WTC11 (cell line): ENCODE measurements around the gene LNX1. TPM values are rescaled to one million over a fixed set of nuclear protein-coding genes. Genes with fewer than 3 reads are reported as not detected.

Experiments
- ATAC-seq: fragments of 200-7000 bp; cut with Tn5 transposase; 2 replicates; pipeline ENCODE4 v1.10.0; 2021; ENCODE audit warnings: mild to moderate bottlenecking, moderate library complexity
- CTCF ChIA-PET: fragments of 300-600 bp; sonication (Branson Sonifier 250); formaldehyde crosslinking; loops from one replicate; lab custom pipeline; 2021; ENCODE audit warnings: antibody characterized with exemption; lab: Charles Lee
- POLR2A ChIA-PET: fragments of 350-600 bp; sonication (Branson Sonifier 250); formaldehyde crosslinking; loops from one replicate; lab custom pipeline; 2021; ENCODE audit warnings: antibody characterized with exemption; lab: Charles Lee
- DNase-seq: peaks from one replicate; pipeline ENCODE4 v3.0.0; 2021; ENCODE audit warnings: low spot score
- H3K27ac Mint-ChIP-seq: 2 replicates; pipeline ENCODE4 v1.8.0; 2021; ENCODE audit warnings: mixed read lengths
- H3K27me3 Mint-ChIP-seq: 2 replicates; pipeline ENCODE4 v1.8.0; 2021; ENCODE audit warnings: low read depth, mild to moderate bottlenecking, moderate library complexity, mixed read lengths
- H3K36me3 Mint-ChIP-seq: 2 replicates; pipeline ENCODE4 v1.8.0; 2021; ENCODE audit warnings: mixed read lengths
- H3K4me1 Mint-ChIP-seq: 2 replicates; pipeline ENCODE4 v1.8.0; 2022; ENCODE audit warnings: mixed read lengths
- H3K4me3 Mint-ChIP-seq: 2 replicates; pipeline ENCODE4 v1.8.0; 2021; ENCODE audit warnings: mild to moderate bottlenecking, moderate library complexity, mixed read lengths
- H3K9me3 Mint-ChIP-seq: 2 replicates; pipeline ENCODE4 v1.8.0; 2021; ENCODE audit warnings: mixed read lengths
- ATF1 ChIP-seq: sonication (generic); formaldehyde crosslinking; IDR thresholded peaks from 2 replicates; pipeline ENCODE4 v1.8.1; 2023; ENCODE audit warnings: mild to moderate bottlenecking, moderate library complexity, missing genetic modification reagents
- GTF2I ChIP-seq: fragments of 250-450 bp; sonication (Bioruptor Pico); conservative IDR thresholded peaks from 2 replicates; pipeline ENCODE4 v1.4.0; 2021; ENCODE audit warnings: mild to moderate bottlenecking
- JAZF1 ChIP-seq: fragments of 250-450 bp; sonication (Bioruptor Pico); IDR thresholded peaks from 2 replicates; pipeline ENCODE4 v1.9.0; 2021; ENCODE audit warnings: moderate library complexity, mild to moderate bottlenecking, inconsistent platforms
- MXD4 ChIP-seq: fragments of 250-450 bp; sonication (Bioruptor Pico); IDR thresholded peaks from 2 replicates; pipeline ENCODE4 v1.8.0; 2021; ENCODE audit warnings: mild to moderate bottlenecking, moderate library complexity, borderline replicate concordance
- RELA ChIP-seq: sonication (generic); formaldehyde crosslinking; IDR thresholded peaks from 2 replicates; pipeline ENCODE4 v1.8.1; 2022; ENCODE audit warnings: missing genetic modification reagents, mild to moderate bottlenecking, borderline replicate concordance
- SMAD3 ChIP-seq: sonication (generic); formaldehyde crosslinking; IDR thresholded peaks from 2 replicates; pipeline ENCODE4 v1.8.0; 2022; ENCODE audit warnings: missing genetic modification reagents, mild to moderate bottlenecking, borderline replicate concordance
- STAT6 ChIP-seq: sonication (generic); formaldehyde crosslinking; conservative IDR thresholded peaks from 2 replicates; pipeline ENCODE4 v1.8.1; 2023; ENCODE audit warnings: mild to moderate bottlenecking, low read depth, missing genetic modification reagents, moderate library complexity
- ZBTB21 ChIP-seq: sonication (generic); formaldehyde crosslinking; IDR thresholded peaks from 2 replicates; pipeline ENCODE4 v1.8.1; 2023; ENCODE audit warnings: mild to moderate bottlenecking, missing genetic modification reagents, borderline replicate concordance
- ZNF232 ChIP-seq: sonication (generic); formaldehyde crosslinking; IDR thresholded peaks from 2 replicates; pipeline ENCODE4 v1.8.0; 2022; ENCODE audit warnings: mild to moderate bottlenecking, missing genetic modification reagents
- ZNF263 ChIP-seq: sonication (generic); formaldehyde crosslinking; IDR thresholded peaks from 2 replicates; pipeline ENCODE4 v1.8.1; 2022; ENCODE audit warnings: low read depth, mild to moderate bottlenecking, moderate library complexity, missing genetic modification reagents
- ZNF396 ChIP-seq: fragments of 250-450 bp; sonication (Bioruptor Pico); IDR thresholded peaks from 2 replicates; pipeline ENCODE4 v1.8.0; 2021; ENCODE audit warnings: mild to moderate bottlenecking, moderate library complexity, borderline replicate concordance
- ZNF425 ChIP-seq: fragments of 250-450 bp; sonication (Bioruptor Pico); conservative IDR thresholded peaks from 2 replicates; pipeline ENCODE4 v1.9.0; 2021; ENCODE audit warnings: mild to moderate bottlenecking
- total RNA-seq: library from RNA; stranded (reverse); gene quantifications from 3 replicates; pipeline ENCODE4 v1.2.3, GENCODE V29; 2021
- TF ChIP-seq, protein P1 (sequence below): fragments of 250-450 bp; sonication (Bioruptor Pico); IDR thresholded peaks from 2 replicates; pipeline ENCODE4 v1.9.0; 2021; ENCODE audit warnings: moderate library complexity, mild to moderate bottlenecking, inconsistent platforms, borderline replicate concordance
- TF ChIP-seq, protein P2 (sequence below): fragments of 250-450 bp; sonication (Bioruptor Pico); IDR thresholded peaks from 2 replicates; pipeline ENCODE4 v2.1.2; 2022; ENCODE audit warnings: mild to moderate bottlenecking, moderate library complexity
- TF ChIP-seq, protein P3 (sequence below): fragments of 250-450 bp; sonication (Bioruptor Pico); IDR thresholded peaks from 2 replicates; pipeline ENCODE4 v1.9.0; 2021; ENCODE audit warnings: mild to moderate bottlenecking
- TF ChIP-seq, protein P4 (sequence below): sonication (generic); formaldehyde crosslinking; IDR thresholded peaks from 2 replicates; pipeline ENCODE4 v1.8.0; 2023; ENCODE audit warnings: missing genetic modification reagents

Gene LNX1
- total RNA-seq, 1 experiment from 2014 or later, result 5.9 TPM

DNA sequence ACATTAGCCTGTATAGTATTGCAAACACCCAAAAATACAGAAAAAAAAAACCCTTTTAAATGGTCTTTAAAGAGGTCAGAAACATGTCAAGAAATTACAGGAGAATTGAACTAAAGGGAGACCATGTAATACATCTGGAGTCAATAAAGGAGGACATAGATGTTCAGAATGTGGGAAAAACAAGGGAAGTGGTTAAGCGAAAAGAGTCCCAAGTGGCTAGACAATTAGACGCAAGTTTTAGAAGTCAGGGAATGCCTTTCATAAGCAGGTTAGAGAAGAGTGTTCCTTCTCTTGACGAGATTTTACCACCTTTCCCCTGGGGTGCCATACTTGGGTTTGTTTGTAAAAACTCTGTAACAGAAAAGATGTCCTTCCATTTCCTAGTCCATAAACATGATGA is 7.8 kb downstream of the LNX1 start (continued):
- no peak for TF ChIP-seq ZNF425 (CRISPR knock-in tag)
- TF ChIP-seq, protein P1, sequence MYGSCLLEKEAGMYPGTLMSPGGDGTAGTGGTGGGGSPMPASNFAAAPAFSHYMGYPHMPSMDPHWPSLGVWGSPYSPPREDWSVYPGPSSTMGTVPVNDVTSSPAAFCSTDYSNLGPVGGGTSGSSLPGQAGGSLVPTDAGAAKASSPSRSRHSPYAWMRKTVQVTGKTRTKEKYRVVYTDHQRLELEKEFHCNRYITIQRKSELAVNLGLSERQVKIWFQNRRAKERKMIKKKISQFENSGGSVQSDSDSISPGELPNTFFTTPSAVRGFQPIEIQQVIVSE, result no peak
- TF ChIP-seq, protein P2, sequence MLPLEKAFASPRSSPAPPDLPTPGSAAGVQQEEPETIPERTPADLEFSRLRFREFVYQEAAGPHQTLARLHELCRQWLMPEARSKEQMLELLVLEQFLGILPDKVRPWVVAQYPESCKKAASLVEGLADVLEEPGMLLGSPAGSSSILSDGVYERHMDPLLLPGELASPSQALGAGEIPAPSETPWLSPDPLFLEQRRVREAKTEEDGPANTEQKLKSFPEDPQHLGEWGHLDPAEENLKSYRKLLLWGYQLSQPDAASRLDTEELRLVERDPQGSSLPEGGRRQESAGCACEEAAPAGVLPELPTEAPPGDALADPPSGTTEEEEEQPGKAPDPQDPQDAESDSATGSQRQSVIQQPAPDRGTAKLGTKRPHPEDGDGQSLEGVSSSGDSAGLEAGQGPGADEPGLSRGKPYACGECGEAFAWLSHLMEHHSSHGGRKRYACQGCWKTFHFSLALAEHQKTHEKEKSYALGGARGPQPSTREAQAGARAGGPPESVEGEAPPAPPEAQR (CRISPR knock-in tag), result no peak
- TF ChIP-seq ZBTB21 (CRISPR knock-in tag), result no peak
- TF ChIP-seq, protein P3, sequence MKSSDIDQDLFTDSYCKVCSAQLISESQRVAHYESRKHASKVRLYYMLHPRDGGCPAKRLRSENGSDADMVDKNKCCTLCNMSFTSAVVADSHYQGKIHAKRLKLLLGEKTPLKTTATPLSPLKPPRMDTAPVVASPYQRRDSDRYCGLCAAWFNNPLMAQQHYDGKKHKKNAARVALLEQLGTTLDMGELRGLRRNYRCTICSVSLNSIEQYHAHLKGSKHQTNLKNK, result no peak
- TF ChIP-seq ZNF396, result no peak
- no peak for TF ChIP-seq JAZF1 (CRISPR knock-in tag)
- TF ChIP-seq MXD4, result no peak
- TF ChIP-seq RELA (CRISPR knock-in tag), result no peak

DNA sequence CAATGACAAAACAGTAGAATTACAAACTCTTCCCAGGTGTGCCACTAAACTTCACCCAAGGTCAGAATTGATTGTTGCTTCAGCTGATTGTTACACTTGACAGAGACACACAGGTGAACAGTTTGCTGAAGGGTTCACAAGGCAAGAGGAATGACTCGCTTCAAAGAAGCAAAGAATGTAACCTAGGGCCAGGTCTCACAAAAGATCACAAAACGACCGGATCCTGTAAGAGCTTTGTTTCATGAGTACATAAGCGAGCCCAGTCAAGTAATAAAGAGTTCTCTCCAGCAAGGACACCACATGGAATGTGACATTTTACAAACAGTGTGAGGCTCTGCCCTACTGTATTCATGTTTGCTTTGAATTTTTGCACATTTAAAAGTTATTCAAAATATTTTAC is 9.1 kb downstream of the LNX1 start:
- H3K36me3 Mint-ChIP-seq, result peaks cover 3% of the 10 kb centered on the region; the same call in 1 of the 2 replicates
- ATAC-seq, result no peak
- POLR2A ChIA-PET, result no interaction called here
- no peak for DNase-seq
- no peaks in the 10 kb centered on the region for H3K27me3 Mint-ChIP-seq
- no peak overlapping the region; the same call in 1 of the 2 replicates for H3K27ac Mint-ChIP-seq
- H3K4me1 Mint-ChIP-seq, result peaks cover 10% of the 10 kb centered on the region
- H3K9me3 Mint-ChIP-seq, result peaks cover 4% of the 10 kb centered on the region
- no peak for TF ChIP-seq ZNF232
- H3K4me3 Mint-ChIP-seq, result no peak overlapping the region
- CTCF ChIA-PET, result interaction anchor here (0.9 to 2.4 kb wide), 5 partner anchors 9 to 652 kb away, joined by 3 to 8 read pairs (median 5); partner anchors contain the start of gene LNX1

GRCh38 chr4:53580274-53580673 is 11.0 kb downstream of the LNX1 start:
- ATAC-seq (no peak), DNase-seq (no peak)
- peaks cover 3% of the 10 kb centered on the region; the same call in 1 of the 2 replicates for H3K36me3 Mint-ChIP-seq
- ChIA-PET CTCF (no interaction called here), POLR2A (no interaction called here)
- no peak overlapping the region for H3K4me3 Mint-ChIP-seq
- no peaks in the 10 kb centered on the region for H3K27me3 Mint-ChIP-seq
- H3K4me1 Mint-ChIP-seq, result peaks cover 10% of the 10 kb centered on the region
- H3K27ac Mint-ChIP-seq, result no peak overlapping the region
- no peak for TF ChIP-seq SMAD3 (CRISPR knock-in tag)
- TF ChIP-seq ATF1, result no peak
- TF ChIP-seq, all 79 proteins: peak for 0
- H3K9me3 Mint-ChIP-seq, result peaks cover 4% of the 10 kb centered on the region

DNA sequence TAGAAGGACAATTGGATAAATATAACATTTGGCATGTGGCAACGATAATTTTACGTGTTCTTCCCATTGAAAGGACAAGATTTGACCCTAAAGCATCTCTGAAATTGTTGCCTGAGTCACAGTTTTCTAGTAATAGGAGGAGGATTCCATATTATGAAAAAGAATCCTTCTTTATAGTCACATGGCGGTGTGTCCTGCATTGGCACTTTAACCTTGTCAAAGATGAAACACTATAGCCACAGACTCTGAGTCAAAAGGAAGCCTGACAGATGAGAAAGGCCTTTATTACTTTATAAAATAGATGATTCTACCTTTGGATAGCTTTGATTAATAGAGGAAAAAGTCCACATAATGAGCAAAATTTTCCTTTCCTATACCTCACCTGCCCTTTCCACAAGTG is 11.5 kb downstream of the LNX1 start:
- H3K4me1 Mint-ChIP-seq, result peaks cover 10% of the 10 kb centered on the region
- peaks cover 4% of the 10 kb centered on the region for H3K9me3 Mint-ChIP-seq
- H3K27ac Mint-ChIP-seq, result no peak overlapping the region
- no peak for DNase-seq
- no peak overlapping the region for H3K4me3 Mint-ChIP-seq
- ChIA-PET CTCF (no interaction called here), POLR2A (no interaction called here)
- ATAC-seq, result no peak
- peaks cover 3% of the 10 kb centered on the region; the same call in 1 of the 2 replicates for H3K36me3 Mint-ChIP-seq
- no peaks in the 10 kb centered on the region for H3K27me3 Mint-ChIP-seq
- TF ChIP-seq, protein P2 (CRISPR knock-in tag), result no peak
- no peak for TF ChIP-seq ZNF425 (CRISPR knock-in tag)
- no peak for TF ChIP-seq STAT6
- TF ChIP-seq, protein P4, sequence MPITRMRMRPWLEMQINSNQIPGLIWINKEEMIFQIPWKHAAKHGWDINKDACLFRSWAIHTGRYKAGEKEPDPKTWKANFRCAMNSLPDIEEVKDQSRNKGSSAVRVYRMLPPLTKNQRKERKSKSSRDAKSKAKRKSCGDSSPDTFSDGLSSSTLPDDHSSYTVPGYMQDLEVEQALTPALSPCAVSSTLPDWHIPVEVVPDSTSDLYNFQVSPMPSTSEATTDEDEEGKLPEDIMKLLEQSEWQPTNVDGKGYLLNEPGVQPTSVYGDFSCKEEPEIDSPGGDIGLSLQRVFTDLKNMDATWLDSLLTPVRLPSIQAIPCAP (CRISPR knock-in tag), result no peak
- no peak for TF ChIP-seq ZNF263 (CRISPR knock-in tag)
- TF ChIP-seq RELA (CRISPR knock-in tag), result no peak
- TF ChIP-seq ZBTB21 (CRISPR knock-in tag), result no peak
- TF ChIP-seq GTF2I (CRISPR knock-in tag), result no peak
- TF ChIP-seq, protein P3, result no peak
